Measurements from ENCODE around the gene SPDYC.

SPDYC gene

DNA sequence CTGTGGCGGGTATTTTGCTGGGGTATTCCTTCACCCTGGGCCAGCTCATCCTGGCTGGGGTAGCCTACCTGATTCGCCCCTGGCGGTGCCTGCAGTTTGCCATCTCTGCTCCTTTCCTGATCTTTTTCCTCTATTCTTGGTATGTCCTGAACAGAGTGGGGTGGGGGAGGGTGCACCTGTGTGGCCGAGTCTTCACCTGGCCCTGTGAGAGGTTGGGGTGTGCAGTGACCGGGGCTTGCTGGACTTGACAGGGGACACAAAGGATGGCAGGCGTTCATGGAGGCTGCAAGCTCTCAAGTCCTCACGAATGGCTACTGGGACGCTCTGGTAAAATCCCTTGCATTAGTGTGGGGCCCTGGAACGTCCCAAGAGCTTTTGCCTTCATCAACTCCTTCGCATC, 51.0 kb downstream of the SPDYC start:
- in situ Hi-C loops (cut with MboI; ENCODE audit: low sequenced_read_pairs) = no loop called here
